ENCODE measurements around the gene NOTCH3. TPM values are rescaled to one million over a fixed set of nuclear protein-coding genes. Genes with fewer than 3 reads are reported as not detected.

NOTCH3 gene
- total RNA-seq, 1 experiment from 2014 or later = 52.1 TPM

DNA sequence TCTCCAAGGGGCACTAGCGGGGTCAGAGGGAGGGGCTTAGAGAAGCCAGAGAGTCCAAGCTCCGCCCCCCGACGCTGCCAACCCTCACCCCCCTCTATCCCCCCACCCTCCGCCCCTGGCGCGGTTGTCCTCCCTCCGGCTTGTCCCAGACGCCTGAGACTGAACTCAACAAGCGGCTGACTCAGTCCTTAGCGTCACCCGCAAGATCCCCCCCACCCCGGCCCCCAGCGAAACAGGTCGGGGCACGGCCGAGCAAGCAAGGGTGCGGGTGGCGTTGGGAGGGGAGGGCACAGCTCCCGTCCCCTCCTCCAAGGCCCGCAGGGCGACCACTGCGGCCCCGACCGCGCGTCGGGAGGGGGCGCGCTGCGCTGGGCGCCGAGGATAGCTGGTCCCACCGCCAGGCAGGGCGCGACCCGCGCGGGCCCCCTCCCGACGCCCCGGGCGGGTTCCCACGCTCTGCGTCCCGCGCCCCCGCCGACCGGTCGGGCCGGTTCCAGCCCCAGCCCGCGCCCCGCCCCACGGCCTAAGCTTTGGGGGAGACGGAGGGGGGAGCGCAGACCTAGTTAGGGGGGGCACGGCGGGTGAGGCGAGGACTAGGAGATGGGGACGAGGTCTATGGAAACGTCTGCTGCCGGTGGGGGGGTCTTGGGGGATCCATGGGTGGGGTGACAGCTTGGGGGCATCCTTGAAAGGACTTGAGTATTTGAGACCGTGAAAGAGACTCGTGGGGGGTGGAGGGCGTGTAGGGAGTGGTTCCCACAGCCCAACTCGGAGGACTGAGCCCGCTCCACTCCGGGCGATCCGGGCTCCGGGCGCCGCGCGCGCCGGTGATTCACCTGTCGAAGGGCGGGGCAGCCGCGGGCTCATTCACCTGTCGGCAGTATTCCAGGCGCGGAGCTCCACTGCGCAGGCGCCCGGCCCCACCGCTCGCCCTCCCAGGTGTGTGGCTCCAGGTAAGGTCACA is 5.1 kb downstream of the NOTCH3 start:
- H3K4me3 ChIP-seq (ENCODE audit: insufficient read depth, low read depth, low read length) = peak overlapping the region; percentile 53
- no peaks in the 10 kb centered on the region for H3K27me3 ChIP-seq (ENCODE audit: control insufficient read depth, insufficient read depth, low read length)
- DNase-seq = peak; percentile 97
- peaks cover 11% of the 10 kb centered on the region for H3K36me3 ChIP-seq (replicated peaks; ENCODE audit: control insufficient read depth, insufficient read depth, low read length)

DNA sequence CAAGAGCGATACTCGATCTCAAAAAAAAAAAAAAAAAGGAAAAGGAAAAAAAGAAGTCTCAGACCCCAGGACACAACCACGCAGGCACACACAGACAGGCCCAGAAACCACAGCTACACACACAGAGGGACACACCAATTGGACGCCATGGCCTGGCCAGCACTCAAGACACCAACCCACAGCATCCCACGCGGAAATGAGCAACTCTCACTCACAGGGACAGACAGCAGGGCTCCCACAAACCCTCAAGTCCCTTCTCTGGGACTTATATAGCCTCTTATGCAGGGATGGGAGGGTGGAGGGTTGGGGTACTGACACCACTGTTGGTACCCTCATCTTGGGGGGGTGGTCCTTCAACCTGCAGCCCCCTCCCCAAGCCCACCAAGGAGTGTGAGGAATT is 5.9 kb downstream of the NOTCH3 start:
- Histone ChIP-seq H3K27me3 (ENCODE audit: control insufficient read depth, insufficient read depth, low read length) (no peaks in the 10 kb centered on the region), H3K4me3 (ENCODE audit: insufficient read depth, low read depth, low read length) (peak overlapping the region; percentile 53; the same call in 1 of the 2 replicates), H3K36me3 (replicated peaks; ENCODE audit: control insufficient read depth, insufficient read depth, low read length) (peaks cover 11% of the 10 kb centered on the region)
- DNase-seq = no peak

DNA sequence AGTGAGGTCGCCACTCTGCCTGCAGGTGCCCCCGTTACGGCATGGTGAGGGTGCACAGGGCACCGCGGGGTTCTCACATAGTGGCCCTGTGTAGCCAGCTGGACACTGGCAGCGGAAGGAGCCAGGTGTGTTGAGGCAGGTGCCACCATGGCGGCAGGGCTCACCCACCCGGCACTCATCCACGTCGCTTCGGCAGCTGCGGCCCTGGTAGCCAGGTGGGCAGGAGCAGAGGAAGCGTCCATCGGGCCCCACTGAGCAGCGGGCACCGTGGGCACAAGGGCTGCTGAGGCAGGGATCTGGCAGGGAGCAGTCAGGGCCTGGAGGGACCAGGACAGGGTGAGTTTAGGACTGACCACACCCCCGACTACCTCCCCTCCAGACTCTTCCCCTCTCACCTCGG is 8.8 kb downstream of the NOTCH3 start:
- Histone ChIP-seq H3K36me3 (replicated peaks; ENCODE audit: control insufficient read depth, insufficient read depth, low read length) (peaks cover 10% of the 10 kb centered on the region), H3K4me3 (ENCODE audit: insufficient read depth, low read depth, low read length) (no peak overlapping the region), H3K27me3 (ENCODE audit: control insufficient read depth, insufficient read depth, low read length) (no peaks in the 10 kb centered on the region)
- peak; percentile 21 for DNase-seq

DNA sequence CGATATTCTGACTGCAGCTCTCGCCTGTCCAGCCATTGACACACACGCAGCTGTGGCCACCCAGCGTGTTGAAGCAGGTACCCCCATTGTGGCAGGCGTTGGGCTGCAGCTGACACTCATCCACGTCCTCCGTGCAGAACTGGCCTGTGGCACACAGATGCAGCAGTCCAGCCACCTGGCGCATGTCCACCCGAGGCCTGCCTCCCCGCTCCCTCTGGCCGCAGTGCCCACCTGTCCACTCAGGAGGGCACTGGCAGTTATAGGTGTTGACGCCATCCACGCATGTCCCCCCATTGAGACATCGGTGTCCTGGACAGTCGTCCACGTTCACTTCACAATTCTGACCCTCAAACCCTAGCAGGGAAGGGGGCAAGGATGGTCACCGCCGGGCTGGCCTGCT is 9.3 kb downstream of the NOTCH3 start:
- Histone ChIP-seq H3K36me3 (replicated peaks; ENCODE audit: control insufficient read depth, insufficient read depth, low read length) (peaks cover 14% of the 10 kb centered on the region), H3K27me3 (ENCODE audit: control insufficient read depth, insufficient read depth, low read length) (no peaks in the 10 kb centered on the region), H3K4me3 (ENCODE audit: insufficient read depth, low read depth, low read length) (no peak overlapping the region)
- DNase-seq = peak; percentile 11

DNA sequence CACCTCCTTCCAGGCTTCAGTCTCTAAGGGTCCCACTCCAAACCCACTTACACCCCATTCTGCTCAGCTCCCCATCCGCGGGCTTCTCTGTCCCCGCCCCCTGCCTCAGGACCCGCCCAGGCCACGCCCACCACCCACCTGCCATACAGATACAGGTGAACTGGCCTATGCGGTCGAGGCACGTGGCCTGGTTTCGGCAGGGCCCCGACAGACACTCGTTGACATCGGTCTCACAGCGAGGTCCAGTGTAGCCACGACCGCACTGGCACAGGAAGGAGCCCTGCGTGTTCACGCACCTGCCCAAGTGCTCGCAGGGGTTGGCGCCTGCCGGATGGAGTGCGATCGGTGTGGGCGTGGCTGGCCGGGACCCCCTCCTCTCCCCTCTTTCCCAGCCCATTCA is 11.9 kb downstream of the NOTCH3 start:
- Histone ChIP-seq H3K4me3 (ENCODE audit: insufficient read depth, low read depth, low read length) (no peak overlapping the region), H3K27me3 (ENCODE audit: control insufficient read depth, insufficient read depth, low read length) (no peaks in the 10 kb centered on the region), H3K36me3 (replicated peaks; ENCODE audit: control insufficient read depth, insufficient read depth, low read length) (peaks cover 21% of the 10 kb centered on the region)
- peak; percentile 83 for DNase-seq

DNA sequence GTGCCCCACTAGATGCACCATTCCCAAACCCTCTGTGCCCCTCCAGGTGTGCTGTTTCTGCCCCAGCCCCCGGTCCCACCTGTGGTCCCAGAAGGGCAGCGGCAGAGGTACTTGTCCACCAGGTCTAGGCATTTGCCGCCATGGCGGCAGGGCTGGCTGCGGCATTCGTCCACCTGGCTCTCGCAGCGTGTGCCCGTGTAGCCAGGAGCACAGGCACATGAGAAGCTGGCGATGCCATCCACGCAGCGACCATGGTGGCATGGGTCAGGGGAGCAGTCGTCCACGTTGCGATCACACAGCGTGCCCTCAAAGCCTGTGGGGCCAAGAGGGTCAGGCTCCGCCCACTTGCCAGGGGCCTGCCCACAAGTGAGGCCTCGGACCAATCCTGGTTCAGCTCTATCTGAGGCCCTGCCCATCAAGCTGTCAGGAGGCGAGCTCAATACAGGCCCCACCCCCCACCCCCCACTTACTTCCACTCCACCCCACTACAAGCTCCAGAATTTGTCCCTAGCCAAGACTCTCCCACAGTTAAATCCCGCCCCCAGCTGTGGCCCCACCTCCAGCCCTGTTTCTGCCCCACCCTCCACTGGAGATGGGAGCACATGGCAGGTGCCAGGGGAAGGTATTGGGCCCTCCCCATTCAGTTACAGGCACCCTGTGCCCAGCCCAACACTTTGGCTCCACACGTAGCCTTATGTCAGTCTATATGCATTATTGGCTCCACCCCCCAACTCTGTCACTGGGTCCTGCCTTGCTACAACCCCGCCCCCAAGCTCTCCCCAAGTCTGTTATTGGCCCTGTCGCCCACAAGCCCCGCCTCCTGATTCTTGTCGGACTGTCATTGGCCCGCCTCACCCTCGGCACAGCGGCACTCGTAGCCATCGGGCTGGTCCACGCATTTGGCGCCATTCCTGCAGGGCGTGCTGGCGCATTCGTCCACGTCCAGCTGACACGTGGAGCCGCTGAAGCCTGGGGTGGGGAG is 13.5 kb downstream of the NOTCH3 start:
- DNase-seq = peak; percentile 86
- Histone ChIP-seq H3K4me3 (ENCODE audit: insufficient read depth, low read depth, low read length) (no peak overlapping the region), H3K36me3 (replicated peaks; ENCODE audit: control insufficient read depth, insufficient read depth, low read length) (peaks cover 24% of the 10 kb centered on the region), H3K27me3 (ENCODE audit: control insufficient read depth, insufficient read depth, low read length) (no peaks in the 10 kb centered on the region)

DNA sequence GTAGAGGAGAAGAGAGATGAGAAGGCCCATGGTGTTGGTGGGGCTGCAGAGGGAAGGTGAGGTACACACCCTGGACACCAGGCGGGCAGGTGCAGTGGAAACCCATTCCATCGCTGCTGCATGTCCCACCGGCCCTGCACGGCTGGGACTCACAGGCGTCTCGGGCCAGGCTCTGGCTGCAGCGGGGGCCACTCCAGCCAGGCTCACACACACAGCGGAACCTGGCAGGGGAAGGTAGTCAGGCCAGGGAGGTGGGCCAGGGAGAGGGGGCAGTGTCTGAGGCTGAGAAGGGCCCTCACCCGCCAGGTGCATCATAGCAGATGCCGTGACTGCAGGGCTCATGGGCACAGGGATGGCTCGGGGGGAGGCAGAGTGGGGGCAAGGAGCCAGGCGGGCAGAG is 15.6 kb downstream of the NOTCH3 start:
- no peaks in the 10 kb centered on the region for H3K27me3 ChIP-seq (ENCODE audit: control insufficient read depth, insufficient read depth, low read length)

DNA sequence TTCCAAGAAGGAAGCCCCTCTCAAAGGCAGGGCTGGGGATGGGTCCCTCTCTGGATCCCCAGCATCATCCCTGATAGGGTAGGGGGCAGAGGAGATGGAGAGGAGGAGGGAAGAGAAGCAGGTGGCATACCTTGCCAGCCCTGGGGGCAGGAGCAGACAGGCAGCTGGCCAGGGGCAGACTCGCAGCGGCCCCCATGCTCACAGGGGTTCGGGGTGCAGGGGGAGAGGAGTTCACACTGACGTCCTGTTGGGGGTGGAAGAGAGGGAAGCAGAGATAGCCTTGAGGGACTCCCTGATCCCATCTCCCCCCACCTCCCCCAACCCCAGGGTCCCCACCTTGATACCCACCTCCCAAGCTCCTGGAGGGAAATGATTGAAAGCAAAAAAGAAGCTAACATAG is 16.0 kb downstream of the NOTCH3 start:
- H3K27me3 ChIP-seq (ENCODE audit: control insufficient read depth, insufficient read depth, low read length) = no peaks in the 10 kb centered on the region
- H3K4me3 ChIP-seq (ENCODE audit: insufficient read depth, low read depth, low read length) = no peak overlapping the region
- no peak for DNase-seq
- H3K36me3 ChIP-seq (replicated peaks; ENCODE audit: control insufficient read depth, insufficient read depth, low read length) = peaks cover 24% of the 10 kb centered on the region

More for the DNA sequence above, 15.6 kb downstream of the NOTCH3 start:
- H3K36me3 ChIP-seq (replicated peaks; ENCODE audit: control insufficient read depth, insufficient read depth, low read length) = peaks cover 22% of the 10 kb centered on the region
- peak; percentile 19 for DNase-seq
- H3K4me3 ChIP-seq (ENCODE audit: insufficient read depth, low read depth, low read length) = no peak overlapping the region

DNA sequence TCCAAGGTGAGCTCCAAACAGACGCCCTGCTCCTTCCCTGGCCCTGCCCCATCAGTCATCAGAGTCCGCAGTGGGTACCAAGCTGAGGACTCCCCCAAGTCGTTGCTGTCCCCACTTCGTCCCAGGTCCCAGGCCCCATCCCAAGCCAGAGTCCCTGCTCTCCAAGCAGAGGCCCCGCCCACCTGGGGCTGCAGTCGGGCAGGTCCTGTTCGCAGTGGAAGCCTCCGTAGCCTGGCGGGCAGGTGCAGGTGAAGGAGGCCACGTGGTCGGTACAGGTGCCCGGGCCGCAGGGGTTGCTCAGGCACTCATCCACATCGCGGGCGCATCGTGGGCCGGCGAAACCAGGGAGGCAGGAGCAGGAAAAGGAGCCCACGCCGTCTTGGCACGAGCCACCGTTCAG is 19.4 kb downstream of the NOTCH3 start:
- Histone ChIP-seq H3K27me3 (ENCODE audit: control insufficient read depth, insufficient read depth, low read length) (no peaks in the 10 kb centered on the region), H3K36me3 (replicated peaks; ENCODE audit: control insufficient read depth, insufficient read depth, low read length) (peaks cover 20% of the 10 kb centered on the region), H3K4me3 (ENCODE audit: insufficient read depth, low read depth, low read length) (no peak overlapping the region)
- peak; percentile 60 for DNase-seq

DNA sequence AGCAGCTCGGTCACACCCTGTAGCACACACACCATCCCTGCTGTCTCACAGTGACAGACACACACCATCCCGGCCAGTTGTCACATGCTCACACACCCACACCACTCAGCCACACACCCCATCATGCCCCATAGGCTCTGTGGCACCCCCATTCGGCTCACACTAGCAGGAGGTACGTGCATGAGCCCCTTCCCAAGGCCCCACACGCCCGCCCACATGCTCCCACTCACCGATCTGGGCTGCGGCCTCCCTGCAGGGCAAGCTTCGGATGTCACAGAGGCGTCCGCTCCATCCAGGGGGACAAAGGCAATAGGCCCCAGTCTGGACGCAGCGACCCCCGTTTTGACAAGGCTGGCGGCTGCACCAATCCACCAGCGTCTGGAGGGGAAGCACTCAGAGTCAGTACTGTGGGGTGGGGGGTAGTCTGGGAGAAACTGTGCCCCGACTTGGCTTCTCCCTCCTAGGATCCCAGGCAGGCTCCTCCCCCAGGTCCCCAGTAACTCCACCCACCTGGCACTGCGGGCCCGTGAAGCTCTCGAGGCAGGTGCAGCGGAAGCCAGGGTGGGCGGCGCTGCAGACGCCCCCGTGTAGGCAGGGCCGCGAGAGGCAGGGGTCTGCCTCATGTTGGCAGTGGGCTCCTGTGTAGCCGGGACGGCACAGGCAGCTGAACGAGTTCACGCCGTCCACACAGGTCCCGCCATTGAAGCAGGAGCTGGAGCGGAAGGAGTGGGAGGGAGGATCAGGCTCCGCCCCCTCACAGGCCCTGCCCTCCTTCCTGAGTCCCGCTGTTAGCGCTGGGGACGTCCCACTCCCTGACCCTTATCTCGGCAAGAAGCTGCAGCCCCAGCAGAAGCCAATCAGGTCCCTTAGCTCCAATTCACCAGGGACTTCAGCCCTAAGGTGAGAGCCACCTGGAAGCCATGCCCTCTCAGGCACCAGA is 20.1 kb downstream of the NOTCH3 start:
- Histone ChIP-seq H3K27me3 (ENCODE audit: control insufficient read depth, insufficient read depth, low read length) (no peaks in the 10 kb centered on the region), H3K4me3 (ENCODE audit: insufficient read depth, low read depth, low read length) (peak overlapping the region; percentile 17; the same call in 1 of the 2 replicates), H3K36me3 (replicated peaks; ENCODE audit: control insufficient read depth, insufficient read depth, low read length) (peaks cover 23% of the 10 kb centered on the region)
- peak; percentile 90 for DNase-seq

DNA sequence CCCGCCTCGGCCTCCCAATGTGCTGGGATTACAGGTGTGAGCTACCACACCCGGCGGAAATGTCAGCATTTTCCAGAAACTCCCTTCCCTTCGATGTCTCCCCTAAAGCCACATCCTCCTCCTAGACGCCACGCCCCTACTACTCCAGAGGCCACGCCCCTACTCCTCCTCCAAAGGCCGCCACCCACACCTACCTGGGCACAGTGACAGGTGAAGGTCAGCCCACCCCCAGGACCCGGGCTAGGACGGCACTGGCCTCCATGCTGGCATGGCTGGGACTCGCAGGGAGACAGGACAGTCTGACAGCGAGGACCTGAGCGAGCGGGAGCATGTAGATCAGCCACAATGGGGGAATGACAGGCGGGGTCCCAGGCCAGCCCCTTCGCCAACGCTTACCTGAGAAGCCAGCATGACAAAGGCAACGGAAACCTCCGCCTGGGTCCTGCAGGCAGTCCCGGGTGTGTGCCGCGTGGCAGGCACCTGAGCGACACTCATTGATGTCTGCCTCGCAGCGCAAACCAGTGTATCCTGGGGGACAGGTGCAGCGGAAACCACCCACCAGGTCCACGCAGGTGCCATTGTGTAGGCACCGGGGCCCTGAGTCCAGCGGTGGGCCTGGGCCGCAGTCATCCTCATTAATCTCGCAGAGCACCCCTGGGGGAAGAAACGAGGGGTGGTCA is 22.0 kb downstream of the NOTCH3 start:
- DNase-seq = peak; percentile 80
- Histone ChIP-seq H3K36me3 (replicated peaks; ENCODE audit: control insufficient read depth, insufficient read depth, low read length) (peaks cover 20% of the 10 kb centered on the region), H3K4me3 (ENCODE audit: insufficient read depth, low read depth, low read length) (no peak overlapping the region), H3K27me3 (ENCODE audit: control insufficient read depth, insufficient read depth, low read length) (no peaks in the 10 kb centered on the region)

DNA sequence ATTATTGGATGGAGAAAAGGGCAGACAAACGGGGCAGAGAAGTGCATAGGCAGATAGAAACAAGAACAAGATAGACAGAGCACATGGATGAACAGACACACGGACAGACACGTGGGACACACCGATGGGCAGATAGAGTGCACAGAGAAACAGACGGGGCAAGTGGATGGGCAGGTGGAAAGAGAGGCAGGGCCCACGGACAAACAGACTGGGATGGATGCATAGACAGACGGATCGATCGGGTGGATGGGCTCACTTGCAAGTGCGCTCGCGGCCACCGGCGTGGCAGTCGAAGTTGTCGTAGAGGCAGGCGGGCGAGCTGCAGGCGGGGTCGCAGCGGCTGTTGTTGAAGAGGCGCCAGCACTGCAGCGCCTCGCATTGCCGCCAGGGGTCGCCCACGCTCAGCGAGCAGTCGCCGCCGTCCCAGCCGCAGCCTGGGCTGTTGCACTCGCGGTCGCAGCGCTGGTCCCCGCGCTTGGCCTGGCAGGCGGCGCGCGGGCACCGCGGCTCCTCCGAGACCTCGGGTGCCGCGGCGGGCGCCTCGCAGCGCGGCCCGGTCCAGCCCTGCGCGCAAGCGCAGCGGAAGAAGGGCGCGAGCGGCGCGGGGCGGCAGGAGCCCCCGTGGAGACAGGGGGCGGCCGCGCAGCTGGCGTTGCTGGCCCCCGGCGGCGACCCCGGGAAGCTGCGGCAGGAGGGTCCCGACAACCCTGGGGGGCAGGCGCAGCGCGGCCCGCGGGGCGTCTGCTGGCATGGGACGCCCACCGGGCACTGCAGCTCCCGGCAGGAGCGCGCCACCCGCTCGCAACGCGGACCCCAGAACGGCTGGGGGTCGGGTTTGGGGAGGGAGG is 23.3 kb downstream of the NOTCH3 start:
- Histone ChIP-seq H3K4me3 (ENCODE audit: insufficient read depth, low read depth, low read length) (peak overlapping the region; percentile 22), H3K36me3 (replicated peaks; ENCODE audit: control insufficient read depth, insufficient read depth, low read length) (peaks cover 19% of the 10 kb centered on the region), H3K27me3 (ENCODE audit: control insufficient read depth, insufficient read depth, low read length) (no peaks in the 10 kb centered on the region)
- peak; percentile 96 for DNase-seq

Measured in H7 (cell line).